C4-2B (cell line): ENCODE measurements around the gene CELF6.

ENCODE experiments used
- H3K27ac ChIP-seq: fragments of 450-650 bp; 2 replicates; pipeline ENCODE4 v1.5.1; 2017
- CTCF ChIP-seq: fragments of 450-650 bp; conservative IDR thresholded peaks from 2 replicates; pipeline ENCODE4 v1.5.1; 2017; ENCODE audit warnings: mild to moderate bottlenecking
- ZFX ChIP-seq: fragments of 450-650 bp; IDR thresholded peaks from 2 replicates; pipeline ENCODE4 v1.6.1; 2017

Gene CELF6

DNA sequence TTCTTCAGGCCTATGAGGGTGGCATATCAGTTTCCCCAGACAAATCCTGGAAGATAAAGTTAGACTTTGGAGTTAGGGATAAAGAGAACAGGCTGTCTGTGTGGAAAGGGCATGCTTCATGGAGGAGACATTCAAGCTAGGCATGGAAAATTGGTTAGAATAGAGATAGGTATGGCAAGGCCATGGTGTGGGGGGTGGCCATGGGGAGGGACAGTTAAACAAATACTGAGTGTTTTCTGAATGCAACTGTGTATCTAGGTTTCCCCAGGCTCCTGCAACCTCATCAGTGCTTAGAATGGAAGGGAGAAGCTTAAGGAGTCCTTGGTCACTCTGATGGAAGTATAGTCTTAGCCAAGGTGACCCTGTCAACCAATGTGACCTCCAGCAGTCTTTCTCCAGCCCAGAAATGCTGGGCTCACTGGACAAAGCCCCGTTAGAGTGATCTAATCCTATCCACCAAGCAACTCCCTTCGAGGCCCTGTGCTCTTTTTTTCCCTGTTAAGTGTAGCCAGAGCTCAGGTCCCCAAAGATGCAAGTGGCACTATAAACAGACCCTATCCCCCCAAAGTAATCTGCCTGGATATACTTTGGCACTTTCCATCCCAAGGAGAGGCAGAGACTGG lies 83.5 kb downstream of the CELF6 start:
- no peak overlapping the region for H3K27ac ChIP-seq

DNA sequence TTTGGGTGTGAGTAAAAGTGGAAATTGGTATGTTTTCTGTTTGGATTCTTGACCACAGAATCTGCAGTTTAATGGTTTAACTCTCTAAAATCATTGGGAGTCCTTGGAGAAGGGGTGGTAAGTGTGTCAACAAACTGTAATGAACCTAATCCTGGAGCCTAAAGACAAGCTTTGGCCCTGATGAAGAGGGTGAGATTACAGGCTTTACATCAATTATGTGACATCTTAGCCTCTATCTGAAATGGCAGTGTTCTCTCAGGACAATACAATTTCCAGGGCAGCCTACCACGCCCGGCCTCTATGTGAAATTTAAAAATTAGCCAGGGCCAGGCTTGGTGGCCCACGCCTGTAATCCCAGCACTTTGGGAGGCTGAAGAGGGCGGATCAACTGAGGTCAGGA lies 84.7 kb downstream of the CELF6 start:
- TF ChIP-seq ZFX: no peak
- TF ChIP-seq CTCF: no peak
- no peak overlapping the region for H3K27ac ChIP-seq

More for the DNA sequence above, 83.5 kb downstream of the CELF6 start:
- TF ChIP-seq ZFX (no peak), CTCF (no peak)
